HL-60 (cell line): ENCODE data around the gene UXT.
"Not testable (repeated sequence)": the region's sequence is repeated elsewhere in the genome, so short reads cannot be mapped to it uniquely, and the experiment has no call there.

Experiments used
- DNase-seq, 2 experiments: peaks; one replicate each; pipeline ENCODE4 v3.0.0-alpha.2; 2010 to 2020; ENCODE audit warnings: low read depth in 1 of 2, low spot score in 1 of 2
- H3K27ac ChIP-seq: fragments of 250-450 bp; sonication (Bioruptor Pico); replicated peaks from 2 replicates; pipeline ENCODE4 v1.5.1; 2020; ENCODE audit warnings: mild to moderate bottlenecking, moderate library complexity
- H3K27me3 ChIP-seq: fragments of 250-450 bp; sonication (Bioruptor Pico); 2 replicates; pipeline ENCODE4 v1.5.1; 2021; ENCODE audit warnings: mild to moderate bottlenecking, moderate library complexity; ENCODE audit not compliant: insufficient read depth, poor library complexity, severe bottlenecking
- H3K4me3 ChIP-seq: replicated peaks from 2 replicates; pipeline ENCODE4 v1.5.1; 2011; ENCODE audit warnings: mild to moderate bottlenecking, control low read depth, low read length; ENCODE audit not compliant: insufficient read depth
- CTCF ChIP-seq: IDR thresholded peaks from one replicate; pipeline ENCODE4 v1.5.1; 2011; ENCODE audit warnings: low read length, control low read depth, inconsistent platforms; ENCODE audit not compliant: insufficient read depth
- GABPA ChIP-seq: IDR thresholded peaks from 2 replicates; pipeline ENCODE4 v1.6.1; 2012; ENCODE audit warnings: low read depth
- POLR2AphosphoS5 ChIP-seq: IDR thresholded peaks from 2 replicates; pipeline ENCODE4 v1.6.1; 2012; ENCODE audit warnings: low read depth
- REST ChIP-seq: IDR thresholded peaks from 2 replicates; pipeline ENCODE4 v1.6.1; 2012; ENCODE audit warnings: low read depth; ENCODE audit not compliant: insufficient replicate concordance
- SPI1 ChIP-seq: IDR thresholded peaks from 2 replicates; pipeline ENCODE4 v1.6.1; 2012; ENCODE audit warnings: low read depth, mild to moderate bottlenecking, borderline replicate concordance

Gene UXT

GRCh38 chrX:47675959-47676859 is 17.2 kb upstream of the UXT start:
- TF ChIP-seq GABPA: 0 out of 2 replicates have a peak, but pooled peaks have one; percentile 18
- peak; percentile 46; the same call in 1 of the 2 replicates for TF ChIP-seq SPI1
- peak in 1 of 2 experiments; percentile 54 for DNase-seq
- not testable (repeated sequence) for H3K27me3 ChIP-seq, H3K4me3 ChIP-seq
- peak overlapping the region; percentile 40 for H3K27ac ChIP-seq

GRCh38 chrX:47674776-47675175 is 15.8 kb upstream of the UXT start:
- H3K4me3 ChIP-seq: no peak overlapping the region
- H3K27me3 ChIP-seq: no peaks in the 10 kb centered on the region
- no peak for DNase-seq
- H3K27ac ChIP-seq: no peak overlapping the region
- TF ChIP-seq CTCF (no peak), POLR2AphosphoS5 (no peak), REST (no peak), GABPA (no peak), SPI1 (no peak)

GRCh38 chrX:47665797-47666196 is 6.8 kb upstream of the UXT start:
- not testable (repeated sequence) for H3K27ac ChIP-seq, DNase-seq, H3K4me3 ChIP-seq, H3K27me3 ChIP-seq

- no peak for DNase-seq
- Histone ChIP-seq H3K27me3 (no peaks in the 10 kb centered on the region), H3K4me3 (no peak overlapping the region), H3K27ac (no peak overlapping the region)
- TF ChIP-seq CTCF: no peak
- no peak for TF ChIP-seq GABPA
- no peak for TF ChIP-seq SPI1
- TF ChIP-seq POLR2AphosphoS5: no peak
- no peak for TF ChIP-seq REST
Observed at GRCh38 chrX:47664737-47665136, 5.8 kb upstream of the UXT start.

- TF ChIP-seq CTCF: no peak
- TF ChIP-seq SPI1: no peak
- no peak for TF ChIP-seq POLR2AphosphoS5
- no peak for TF ChIP-seq REST
- TF ChIP-seq GABPA: no peak
- no peak overlapping the region for H3K4me3 ChIP-seq
- H3K27me3 ChIP-seq: no peaks in the 10 kb centered on the region
- H3K27ac ChIP-seq: no peak overlapping the region
- no peak for DNase-seq
Observed at GRCh38 chrX:47662144-47662657, 3.2 kb upstream of the UXT start.
